Choroid plexus epithelial cell (primary cell): Measurements from ENCODE around the gene NIN.

ENCODE experiments used
- DNase-seq: peaks from one replicate; pipeline ENCODE4 v3.0.0-alpha.2; 2010; ENCODE audit warnings: low read depth
- H3K4me3 ChIP-seq: 2 replicates; pipeline ENCODE4 v1.5.1; 2011; ENCODE audit warnings: low read depth, mild to moderate bottlenecking, control low read depth, low read length, moderate library complexity
- TF ChIP-seq, protein P1 (sequence below): conservative IDR thresholded peaks from 2 replicates; pipeline ENCODE4 v1.5.1; 2011; ENCODE audit warnings: low read depth, mild to moderate bottlenecking, control low read depth, inconsistent platforms, low read length, moderate library complexity

Gene NIN

DNA sequence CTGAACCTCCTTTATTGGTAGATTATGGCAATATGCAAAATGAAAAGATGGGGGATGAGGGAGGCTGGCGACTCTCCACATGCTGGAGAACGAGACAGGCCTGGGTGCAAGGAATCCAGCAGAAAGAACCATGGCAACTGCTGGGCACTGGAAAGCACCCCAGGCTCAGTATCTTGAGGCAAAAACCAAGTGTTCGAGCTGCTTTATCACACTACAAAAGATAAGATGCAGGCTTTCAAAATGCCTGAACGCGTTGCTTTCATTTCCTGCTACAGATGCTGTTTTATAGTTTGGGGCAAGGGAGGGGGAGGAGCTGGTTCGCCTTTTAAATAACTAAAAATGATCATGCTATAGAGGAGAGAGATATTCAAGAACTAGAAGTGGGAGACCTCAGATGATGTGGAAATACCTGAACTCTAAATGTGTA is 38.9 kb downstream of the NIN start:
- no peak overlapping the region for H3K4me3 ChIP-seq
- no peak for DNase-seq

DNA sequence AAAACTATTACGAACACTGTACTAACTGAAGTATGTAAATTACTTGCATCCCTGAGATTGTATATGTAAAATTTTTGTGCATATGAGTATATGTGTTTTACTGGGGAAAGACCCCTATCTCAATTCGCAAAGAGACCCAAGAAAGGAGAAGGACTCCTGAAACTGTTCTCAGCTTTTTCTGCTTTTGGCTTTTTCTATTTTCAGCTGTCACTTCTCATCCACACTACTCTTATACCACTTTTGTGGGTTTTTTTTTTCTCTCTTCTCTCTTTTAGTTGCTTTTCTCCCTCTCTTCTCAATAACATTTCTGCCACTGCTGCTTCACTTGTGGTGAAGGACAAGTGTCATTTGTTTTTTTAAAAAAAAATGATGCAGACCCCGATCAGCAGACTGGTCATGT is 39.8 kb downstream of the NIN start:
- DNase-seq: no peak
- TF ChIP-seq, protein P1, sequence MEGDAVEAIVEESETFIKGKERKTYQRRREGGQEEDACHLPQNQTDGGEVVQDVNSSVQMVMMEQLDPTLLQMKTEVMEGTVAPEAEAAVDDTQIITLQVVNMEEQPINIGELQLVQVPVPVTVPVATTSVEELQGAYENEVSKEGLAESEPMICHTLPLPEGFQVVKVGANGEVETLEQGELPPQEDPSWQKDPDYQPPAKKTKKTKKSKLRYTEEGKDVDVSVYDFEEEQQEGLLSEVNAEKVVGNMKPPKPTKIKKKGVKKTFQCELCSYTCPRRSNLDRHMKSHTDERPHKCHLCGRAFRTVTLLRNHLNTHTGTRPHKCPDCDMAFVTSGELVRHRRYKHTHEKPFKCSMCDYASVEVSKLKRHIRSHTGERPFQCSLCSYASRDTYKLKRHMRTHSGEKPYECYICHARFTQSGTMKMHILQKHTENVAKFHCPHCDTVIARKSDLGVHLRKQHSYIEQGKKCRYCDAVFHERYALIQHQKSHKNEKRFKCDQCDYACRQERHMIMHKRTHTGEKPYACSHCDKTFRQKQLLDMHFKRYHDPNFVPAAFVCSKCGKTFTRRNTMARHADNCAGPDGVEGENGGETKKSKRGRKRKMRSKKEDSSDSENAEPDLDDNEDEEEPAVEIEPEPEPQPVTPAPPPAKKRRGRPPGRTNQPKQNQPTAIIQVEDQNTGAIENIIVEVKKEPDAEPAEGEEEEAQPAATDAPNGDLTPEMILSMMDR: no peak
- no peak overlapping the region for H3K4me3 ChIP-seq

More for the DNA sequence above, 38.9 kb downstream of the NIN start:
- TF ChIP-seq, protein P1: no peak

DNA sequence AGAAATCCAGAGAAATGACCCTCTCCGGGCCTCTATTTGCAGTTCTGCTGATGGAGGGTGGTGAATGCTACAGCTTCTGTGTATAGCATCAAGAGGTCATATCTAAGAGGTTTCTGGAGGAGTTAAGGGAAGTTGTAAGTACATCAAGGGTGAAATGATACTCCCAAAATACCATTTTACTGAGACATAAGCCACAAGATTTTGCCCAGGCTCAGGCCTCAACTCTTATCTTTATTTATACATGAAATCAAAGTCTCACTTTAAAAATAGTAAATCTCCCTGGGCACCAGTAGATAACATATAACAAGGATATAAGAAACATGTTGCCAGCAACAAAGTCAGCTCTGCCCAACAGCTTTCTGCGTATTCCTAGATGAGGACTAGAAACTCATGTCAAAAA is 40.4 kb downstream of the NIN start:
- no peak overlapping the region for H3K4me3 ChIP-seq
- TF ChIP-seq, protein P1: no peak
- DNase-seq: no peak

DNA sequence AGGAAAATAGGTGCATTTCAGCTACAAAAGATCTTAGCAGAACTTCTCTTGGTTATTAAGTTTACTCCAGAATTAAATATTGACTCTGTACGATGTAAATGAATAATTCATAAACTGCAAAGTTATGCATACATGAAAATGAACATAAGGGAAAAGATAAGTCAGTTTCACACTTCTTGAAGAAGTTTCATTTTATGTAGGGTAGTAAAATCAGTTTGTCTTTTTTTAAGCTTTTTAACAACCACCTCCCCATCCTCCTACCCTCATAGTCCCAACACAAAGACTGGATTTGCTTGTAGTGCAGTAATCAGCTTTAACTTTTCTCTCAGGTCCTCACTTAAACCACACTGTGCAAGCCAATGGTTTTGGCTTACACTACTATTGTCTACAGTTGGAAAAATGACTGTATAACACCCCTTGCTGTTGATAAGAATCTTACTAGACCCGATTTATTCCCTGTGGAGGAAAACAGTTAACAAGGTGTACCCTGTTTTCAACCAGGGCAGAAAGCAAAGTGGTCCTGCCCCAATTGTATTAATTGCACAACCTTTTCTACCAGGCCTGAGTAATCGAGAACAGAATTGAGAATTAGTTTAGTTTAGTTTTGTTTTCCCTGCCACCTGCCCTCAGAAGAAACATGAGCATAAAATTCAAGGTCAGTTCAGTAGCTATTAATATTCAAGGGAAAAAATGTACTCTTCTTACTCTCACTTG is 44.1 kb downstream of the NIN start:
- TF ChIP-seq, protein P1: no peak
- H3K4me3 ChIP-seq: no peak overlapping the region
- DNase-seq: no peak

DNA sequence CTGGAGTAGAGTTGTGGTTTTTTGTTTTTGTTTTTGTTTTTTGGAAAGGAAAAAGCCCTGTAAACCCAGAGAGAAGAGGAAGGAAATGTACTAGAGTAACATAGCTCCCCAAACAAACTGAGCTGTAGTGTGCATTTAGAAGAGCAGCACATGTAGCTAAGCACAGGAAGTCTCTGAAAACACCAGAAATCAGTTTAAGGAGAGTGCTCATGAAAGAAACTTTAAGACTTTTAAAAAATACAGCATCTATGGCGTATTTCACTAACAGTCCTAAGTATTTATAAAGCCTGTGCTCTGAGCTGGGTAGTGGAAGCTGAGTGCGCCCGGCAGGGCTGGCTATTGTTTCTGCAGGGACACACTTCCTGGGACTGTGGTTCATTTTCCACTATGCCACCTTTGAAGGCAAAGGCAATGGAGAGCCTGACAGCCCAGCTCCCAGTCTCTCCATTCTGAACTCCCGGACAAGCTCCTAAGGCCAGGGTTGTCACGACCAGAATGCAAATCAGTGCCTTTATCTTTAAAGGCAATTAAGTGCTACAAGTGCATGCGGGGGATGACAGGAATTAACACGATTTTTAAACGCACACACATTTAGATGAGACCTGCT is 45.4 kb downstream of the NIN start:
- no peak for DNase-seq
- TF ChIP-seq, protein P1: no peak
- no peak overlapping the region for H3K4me3 ChIP-seq

DNA sequence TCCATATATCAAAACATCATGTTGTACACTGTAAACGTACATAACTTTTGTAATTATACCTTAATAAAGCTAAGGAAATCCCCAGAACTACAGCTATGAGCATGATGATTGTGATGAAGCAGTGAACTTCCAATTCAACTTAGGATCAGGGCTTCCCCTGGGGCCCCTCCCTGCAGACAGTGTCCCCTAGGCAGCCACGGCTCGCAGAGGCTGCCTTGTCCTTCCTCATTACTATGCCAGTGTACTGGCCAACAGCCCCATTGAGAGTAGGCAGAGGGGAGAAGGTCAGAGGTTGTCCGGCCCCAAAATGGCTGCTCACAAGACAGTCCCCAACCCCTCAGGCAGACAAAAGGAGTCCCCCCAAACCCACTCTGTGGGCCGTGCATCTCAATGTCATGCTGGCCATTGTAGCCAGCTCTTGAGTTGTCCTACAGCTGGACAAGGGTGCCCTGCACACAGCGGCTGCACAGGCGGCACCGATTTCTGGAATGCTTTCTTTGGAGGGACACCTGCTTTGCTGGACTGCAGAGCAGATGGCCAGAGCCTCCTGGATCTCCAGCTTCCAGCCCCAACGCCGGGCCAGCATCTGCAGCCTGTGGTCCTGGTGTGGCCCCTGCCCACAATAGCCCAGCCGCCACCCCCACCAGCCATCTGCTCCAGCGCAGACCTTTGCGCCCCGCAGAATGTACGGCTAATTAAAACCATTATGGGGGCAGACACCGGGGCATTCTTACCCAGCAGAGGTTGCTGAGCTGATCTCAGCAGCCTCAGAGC is 46.1 kb downstream of the NIN start:
- H3K4me3 ChIP-seq: no peak overlapping the region

More for the DNA sequence above, 46.1 kb downstream of the NIN start:
- TF ChIP-seq, protein P1: no peak
- no peak for DNase-seq
